Pancreas (tissue), 10 donors: ENCODE results near the gene COL5A3. TPM values are rescaled to one million over a fixed set of nuclear protein-coding genes. Genes with fewer than 3 reads are reported as not detected.

ENCODE experiments used
- ATAC-seq, 4 donors: fragments of 200-7000 bp; cut with Tn5 transposase; one replicate each; pipeline versions ENCODE4 v1.8.0 to v1.9.1; 2020; ENCODE audit warnings: mild to moderate bottlenecking in 4 of 4, moderate library complexity in 4 of 4
- DNase-seq, 6 donors: peaks; one replicate each; pipeline ENCODE4 v3.0.0-alpha.2; 2020
- FAIRE-seq: peaks from 2 replicates; lab custom pipeline; 2012; peaks lifted over from hg19 to GRCh38; lab: Jason Lieb, UNC
- H3K27ac ChIP-seq, 4 donors: fragments of 200-600 bp; sonication (generic); 1 replicate in 3 of 4; 2 replicates in 1 of 4; pipeline versions ENCODE4 v1.5.0 to v1.8.0; 2020
- H3K27me3 ChIP-seq, 4 donors: fragments of 200-600 bp; one replicate each; pipeline ENCODE4 v1.8.0; 2021
- H3K36me3 ChIP-seq, 3 donors: fragments of 200-600 bp; sonication (generic) in 1 of 3; one replicate each; pipeline versions ENCODE4 v1.5.0 to v1.8.0; 2020 to 2021
- H3K4me1 ChIP-seq, 3 donors: fragments of 200-600 bp; one replicate each; pipeline ENCODE4 v1.8.0; 2021
- H3K4me3 ChIP-seq, 4 donors: fragments of 200-600 bp; sonication (generic) in 2 of 4; one replicate each; pipeline versions ENCODE4 v1.5.0 to v1.8.0; 2020 to 2021
- H3K9me3 ChIP-seq, 4 donors: fragments of 200-600 bp; one replicate each; pipeline ENCODE4 v1.8.0; 2021
- WGBS, 2 donors: extraction: QIAGEN DNeasy Blood & Tissue Kit; methylation state at CpG; one replicate each; pipeline ENCODE4 v1.1.7; 2013; 5-methylcytosine and 5-hydroxymethylcytosine counted together
- intact Hi-C, 3 donors: fragments of 100-400 bp; cut with DNase I; formaldehyde crosslinking; loops; one replicate each; pipeline versions ENCODE4 v1.11.1 to v1.14.2; 2022
- microRNA-seq, 2 donors: library from miRNA; unstranded; fragments of <30 nt; microRNA quantifications; one replicate each; pipeline versions ENCODE4 to v1.1.0, GENCODE V29; 2019 to 2020
- polyA plus RNA-seq, 2 donors: library from polyadenylated mRNA; stranded (reverse); fragments of 200-250 nt; gene quantifications; one replicate each; pipeline ENCODE4 v1.2.3, GENCODE V29; 2013
- total RNA-seq, 6 donors: library from RNA; stranded (reverse); fragmentation: NEBNext Ultra II Directional in 4 of 6; extraction: Animal tissue kit (Norgen Biotek cat#: 25700) in 4 of 6; gene quantifications; one replicate each; pipeline versions ENCODE4 v1.2.1 to v1.2.4, GENCODE V29; 2021 to 2023
- TF ChIP-seq, protein P1 (sequence below), 4 donors: fragments of 200-600 bp; sonication (generic) in 3 of 4; IDR thresholded peaks; one replicate each; pipeline versions ENCODE4 v1.5.0 to v1.8.0; 2021; ENCODE audit warnings: antibody characterized with exemption in 4 of 4
- donor health status: healthy with polysubstance abuse.
- donor health status: DM: no; HTN: no; CAD: no; lungs with moderate emphysema.
- donor health status: DM: no; HTN: no; CAD: no.
- donor health status: control.
- donor health status: control.
- donor health status: Bipolar disorder and iron deficiency.
- donor health status: DM: yes; HTN: yes; CAD: no.
- donor health status: DM: no; HTN: no; CAD: no.
- donor health status: DM: no; HTN: no; CAD: no.
- donor health status: DM: yes; HTN: yes; CAD: no.

COL5A3 gene
- total and polyA plus RNA-seq, 8 donors, result 1.0 to 8.7 (median 2.8) TPM

DNA sequence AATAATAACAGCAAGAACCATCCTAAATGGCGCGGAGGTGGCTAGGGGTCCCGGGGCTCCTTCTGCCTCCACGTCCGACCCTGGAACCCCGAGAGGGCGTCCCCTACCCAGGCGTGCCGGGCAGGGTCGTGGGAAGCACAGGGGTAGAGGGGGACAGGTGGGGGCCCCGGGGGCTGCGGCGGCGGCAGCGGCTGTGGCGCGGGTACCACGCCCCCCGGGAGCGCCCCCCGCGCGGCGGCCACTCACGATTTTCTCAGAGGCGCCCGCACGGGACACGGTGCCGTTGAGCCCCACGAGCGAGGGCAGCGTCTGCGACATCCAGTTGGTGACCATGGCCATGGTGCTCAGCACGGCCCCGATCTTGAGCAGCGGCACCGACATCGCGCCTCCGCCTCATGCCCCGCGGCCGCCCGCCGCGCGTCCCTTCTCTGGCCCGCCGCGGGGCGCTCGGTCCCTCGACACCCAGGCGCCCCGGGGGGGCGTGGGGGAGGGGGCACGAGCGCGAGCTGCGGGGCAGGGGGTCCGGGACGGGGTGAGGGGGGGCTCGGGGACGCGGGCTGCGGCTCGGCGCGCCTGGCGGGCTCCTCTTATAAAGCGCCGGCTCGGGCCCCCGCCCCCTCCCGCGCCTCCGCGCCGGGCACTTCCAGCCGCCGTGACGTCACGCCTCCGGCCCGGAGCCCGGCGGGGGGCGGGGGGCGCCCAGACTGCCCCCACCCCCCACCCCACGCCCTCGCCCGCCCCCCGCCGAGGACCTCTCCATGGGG is 96.9 kb downstream of the COL5A3 start:
- H3K27ac ChIP-seq, result no peak overlapping the region
- no peaks in the 10 kb centered on the region for H3K4me1 ChIP-seq
- DNase-seq (peak in 5 of 6 donors; percentile 14 to 73 (median 64)), ATAC-seq (peak; percentile 25 to 40 (median 30)), FAIRE-seq (no peak)
- H3K4me3 ChIP-seq, result peak overlapping the region; percentile 14 to 62 (median 45)
- TF ChIP-seq, protein P1, sequence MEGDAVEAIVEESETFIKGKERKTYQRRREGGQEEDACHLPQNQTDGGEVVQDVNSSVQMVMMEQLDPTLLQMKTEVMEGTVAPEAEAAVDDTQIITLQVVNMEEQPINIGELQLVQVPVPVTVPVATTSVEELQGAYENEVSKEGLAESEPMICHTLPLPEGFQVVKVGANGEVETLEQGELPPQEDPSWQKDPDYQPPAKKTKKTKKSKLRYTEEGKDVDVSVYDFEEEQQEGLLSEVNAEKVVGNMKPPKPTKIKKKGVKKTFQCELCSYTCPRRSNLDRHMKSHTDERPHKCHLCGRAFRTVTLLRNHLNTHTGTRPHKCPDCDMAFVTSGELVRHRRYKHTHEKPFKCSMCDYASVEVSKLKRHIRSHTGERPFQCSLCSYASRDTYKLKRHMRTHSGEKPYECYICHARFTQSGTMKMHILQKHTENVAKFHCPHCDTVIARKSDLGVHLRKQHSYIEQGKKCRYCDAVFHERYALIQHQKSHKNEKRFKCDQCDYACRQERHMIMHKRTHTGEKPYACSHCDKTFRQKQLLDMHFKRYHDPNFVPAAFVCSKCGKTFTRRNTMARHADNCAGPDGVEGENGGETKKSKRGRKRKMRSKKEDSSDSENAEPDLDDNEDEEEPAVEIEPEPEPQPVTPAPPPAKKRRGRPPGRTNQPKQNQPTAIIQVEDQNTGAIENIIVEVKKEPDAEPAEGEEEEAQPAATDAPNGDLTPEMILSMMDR (IDR thresholded peaks at IDR 0.05), result no peak
- intact Hi-C loops, result no loop called here
- H3K36me3 ChIP-seq, result no peaks in the 10 kb centered on the region
- no peaks in the 10 kb centered on the region for H3K27me3 ChIP-seq
- H3K9me3 ChIP-seq, result no peaks in the 10 kb centered on the region
- WGBS, 2 donors, result 2 to 3% methylated on average over 47 to 93 of the region's 95 CpGs

DNA sequence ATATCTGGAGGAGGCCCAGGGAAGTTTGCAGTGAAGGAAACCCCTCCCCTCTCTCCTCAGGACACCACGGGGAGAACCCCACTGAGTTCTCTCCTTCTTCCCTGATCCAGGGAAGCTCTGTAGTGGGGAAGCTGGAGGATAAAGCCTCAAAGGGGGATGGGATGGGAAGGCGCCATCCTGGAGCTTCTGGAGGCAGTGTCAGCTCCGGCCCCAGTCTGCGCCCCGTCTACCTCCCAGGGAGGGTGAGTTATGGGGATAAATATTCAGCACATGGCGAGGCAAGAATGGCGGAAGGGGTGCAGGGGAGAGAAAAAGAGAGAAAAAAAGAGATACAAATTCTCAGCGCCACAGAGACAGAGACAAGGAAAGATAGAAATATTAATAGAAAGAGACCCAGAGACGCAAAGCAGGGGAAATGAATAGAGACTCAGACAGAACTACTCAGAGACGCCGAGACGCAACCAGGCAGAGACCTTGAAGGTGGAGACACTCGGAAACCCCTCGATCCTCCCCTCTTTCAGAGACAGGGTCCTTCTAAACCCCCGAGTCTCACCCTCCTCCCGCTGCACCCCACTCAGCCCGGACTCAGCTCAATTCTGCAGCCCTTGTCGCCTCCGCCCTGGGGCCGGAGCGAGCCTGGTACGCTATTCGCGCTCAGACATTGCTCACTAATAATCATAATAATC is 97.6 kb downstream of the COL5A3 start:
- TF ChIP-seq, protein P1 (IDR thresholded peaks at IDR 0.05), result no peak
- intact Hi-C loops, result no loop called here
- Histone ChIP-seq H3K36me3 (no peaks in the 10 kb centered on the region), H3K4me1 (no peaks in the 10 kb centered on the region), H3K27ac (no peak overlapping the region), H3K9me3 (no peaks in the 10 kb centered on the region), H3K4me3 (peak overlapping the region in 1 of 4 donors; percentile 62), H3K27me3 (no peaks in the 10 kb centered on the region)
- 48 to 53% methylated on average over 24 of the region's 24 CpGs for WGBS, 2 donors
- ATAC-seq (no peak), FAIRE-seq (no peak), DNase-seq (no peak)

DNA sequence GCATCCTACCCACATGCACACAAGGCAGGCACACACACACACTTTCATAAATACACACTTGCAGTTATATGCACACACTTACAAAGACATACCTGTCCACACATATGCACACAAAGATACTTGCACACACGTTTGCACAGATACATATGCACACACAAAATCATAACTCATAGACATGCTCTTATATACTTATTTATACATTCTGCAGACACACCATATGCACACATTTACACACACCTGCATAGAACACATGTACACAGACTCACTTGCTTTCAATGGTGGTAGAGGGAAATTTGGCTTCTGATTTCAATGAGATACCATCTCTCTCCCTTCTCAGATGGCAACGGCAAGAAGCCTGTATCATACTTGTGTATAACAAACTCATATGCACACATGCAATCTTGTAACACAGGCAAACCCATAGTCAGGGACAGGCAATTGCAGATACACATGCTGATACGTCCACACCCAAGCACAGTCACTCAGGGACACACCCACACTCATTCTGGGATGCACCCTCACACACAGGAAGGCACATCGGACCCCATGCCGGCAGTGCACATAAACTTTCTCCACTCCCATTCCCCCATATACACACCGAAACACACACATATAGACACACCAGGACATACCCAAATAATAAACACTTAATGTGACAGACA is 98.6 kb downstream of the COL5A3 start:
- ATAC-seq (no peak), FAIRE-seq (no peak), DNase-seq (no peak)
- 59 to 62% methylated on average over 6 of the region's 6 CpGs for WGBS, 2 donors
- no peaks in the 10 kb centered on the region for H3K4me1 ChIP-seq
- no peak overlapping the region for H3K4me3 ChIP-seq
- TF ChIP-seq, protein P1 (IDR thresholded peaks at IDR 0.05), result no peak
- H3K27ac ChIP-seq, result no peak overlapping the region
- no peaks in the 10 kb centered on the region for H3K36me3 ChIP-seq
- intact Hi-C loops, result no loop called here
- H3K27me3 ChIP-seq, result no peaks in the 10 kb centered on the region
- no peaks in the 10 kb centered on the region for H3K9me3 ChIP-seq

DNA sequence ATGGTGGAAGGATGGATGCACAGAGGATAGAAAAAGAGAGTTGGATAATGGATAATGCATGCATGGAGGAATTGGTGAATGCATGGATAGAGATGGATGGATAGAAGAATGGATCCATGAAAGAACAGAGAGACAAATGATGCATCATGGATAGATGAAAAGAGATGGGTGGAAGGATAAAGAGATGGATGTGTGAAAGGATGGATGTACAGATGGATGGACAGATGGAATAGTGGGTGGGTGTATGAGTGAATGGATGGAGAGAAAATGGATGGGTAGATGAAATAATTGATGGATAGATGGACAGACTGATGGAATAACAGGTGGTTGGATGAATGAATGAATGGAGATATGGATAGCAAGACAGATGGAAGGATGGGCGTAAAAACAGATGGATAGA is 99.7 kb downstream of the COL5A3 start:
- Histone ChIP-seq H3K4me1 (no peaks in the 10 kb centered on the region), H3K9me3 (no peaks in the 10 kb centered on the region), H3K36me3 (no peaks in the 10 kb centered on the region), H3K27ac (no peak overlapping the region), H3K4me3 (no peak overlapping the region), H3K27me3 (no peaks in the 10 kb centered on the region)
- 85 to 96% methylated on average over 1 of the region's 1 CpG for WGBS, 2 donors
- TF ChIP-seq, protein P1 (IDR thresholded peaks at IDR 0.05), result no peak
- DNase-seq (no peak), FAIRE-seq (no peak), ATAC-seq (no peak)
- intact Hi-C loops, result no loop called here

Small RNA genes lying within 50 kb of the gene (microRNA-seq; reads per million reads assigned to microRNA genes)
- 0 reads per million in 2 donors for gene MIR5589

Other genes with a start within 250 kb of the COL5A3 start
- 10 to 100 TPM in 1 of 6 donors, 1 to 10 TPM in 5; 2.3 to 10.2 (median 4.0) TPM for gene ZNF846, start 241.8 kb downstream of the COL5A3 start, total RNA-seq
- gene ZNF846, start 241.8 kb downstream of the COL5A3 start, polyA plus RNA-seq, result 1 to 10 TPM; 5.1 to 6.1 TPM
- gene FBXL12, start 191.4 kb downstream of the COL5A3 start, total RNA-seq, result 10 to 100 TPM in 1 of 6 donors, 1 to 10 TPM in 5; 6.5 to 12.5 (median 7.0) TPM
- 10 to 100 TPM; 16.6 to 20.5 TPM for gene FBXL12, start 191.4 kb downstream of the COL5A3 start, polyA plus RNA-seq
- gene UBL5, start 182.6 kb downstream of the COL5A3 start, total RNA-seq, result 100 to 1,000 TPM in 2 of 6 donors, 10 to 100 TPM in 4; 57.5 to 117 (median 87.5) TPM
- 100 to 1,000 TPM; 361 to 440 TPM for gene UBL5, start 182.6 kb downstream of the COL5A3 start, polyA plus RNA-seq
- gene PIN1, start 175.2 kb downstream of the COL5A3 start, total RNA-seq, result 10 to 100 TPM; 15.1 to 28.4 (median 22.0) TPM
- gene PIN1, start 175.2 kb downstream of the COL5A3 start, polyA plus RNA-seq, result 10 to 100 TPM; 42.4 to 92.8 TPM
- 10 to 100 TPM in 2 of 6 donors, 1 to 10 TPM in 4; 2.4 to 10.6 (median 6.6) TPM for gene OLFM2, start 74.0 kb downstream of the COL5A3 start, total RNA-seq
- 10 to 100 TPM; 12.4 to 27.4 TPM for gene OLFM2, start 74.0 kb downstream of the COL5A3 start, polyA plus RNA-seq
- gene RDH8, start 3.0 kb upstream of the COL5A3 start, total RNA-seq, result not detected
- gene RDH8, start 3.0 kb upstream of the COL5A3 start, polyA plus RNA-seq, result not detected
- 10 to 100 TPM in 5 of 6 donors, 1 to 10 TPM in 1; 7.9 to 19.9 (median 14.5) TPM for gene SHFL, start 75.8 kb upstream of the COL5A3 start, total RNA-seq
- 10 to 100 TPM; 39.6 to 41.0 TPM for gene SHFL, start 75.8 kb upstream of the COL5A3 start, polyA plus RNA-seq
- gene ANGPTL6, start 92.2 kb upstream of the COL5A3 start, total RNA-seq, result 1 to 10 TPM in 1 of 6 donors, under 1 TPM in 5; 0.12 to 1.1 (median 0.74) TPM
- gene ANGPTL6, start 92.2 kb upstream of the COL5A3 start, polyA plus RNA-seq, result 1 to 10 TPM; 1.2 to 1.7 TPM
- 10 to 100 TPM in 5 of 6 donors, 1 to 10 TPM in 1; 9.3 to 32.0 (median 15.8) TPM for gene PPAN, start 95.9 kb upstream of the COL5A3 start, total RNA-seq
- gene PPAN, start 95.9 kb upstream of the COL5A3 start, polyA plus RNA-seq, result 10 to 100 TPM; 55.9 to 67.9 TPM
- gene P2RY11, start 101.2 kb upstream of the COL5A3 start, total RNA-seq, result 1 to 10 TPM; 2.5 to 8.5 (median 5.8) TPM
- 10 to 100 TPM; 17.4 TPM for gene P2RY11, start 101.2 kb upstream of the COL5A3 start, polyA plus RNA-seq
- 100 to 1,000 TPM; 146 to 215 (median 181) TPM for gene EIF3G, start 109.4 kb upstream of the COL5A3 start, total RNA-seq
- 100 to 1,000 TPM; 169 to 228 TPM for gene EIF3G, start 109.4 kb upstream of the COL5A3 start, polyA plus RNA-seq
- 10 to 100 TPM; 11.4 to 27.5 (median 15.4) TPM for gene DNMT1, start 184.4 kb upstream of the COL5A3 start, total RNA-seq
- gene DNMT1, start 184.4 kb upstream of the COL5A3 start, polyA plus RNA-seq, result 10 to 100 TPM; 26.4 to 28.7 TPM
- gene S1PR2, start 220.8 kb upstream of the COL5A3 start, total RNA-seq, result 1 to 10 TPM; 1.9 to 4.8 (median 3.0) TPM
- gene S1PR2, start 220.8 kb upstream of the COL5A3 start, polyA plus RNA-seq, result 1 to 10 TPM; 1.6 to 2.0 TPM
- 10 to 100 TPM in 4 of 6 donors, 1 to 10 TPM in 2; 9.9 to 17.6 (median 14.9) TPM for gene MRPL4, start 241.7 kb upstream of the COL5A3 start, total RNA-seq
- 10 to 100 TPM; 23.5 to 34.4 TPM for gene MRPL4, start 241.7 kb upstream of the COL5A3 start, polyA plus RNA-seq